A549 (cell line): ENCODE data around the gene RPL4. TPM values are rescaled to one million over a fixed set of nuclear protein-coding genes. Genes with fewer than 3 reads are reported as not detected.

Experiments used
- ATAC-seq, 2 experiments: fragments of 200-7000 bp in 1 of 2; fragments of >200 bp in 1 of 2; cut with Nextera tagmentation in 1 of 2; cut with Tn5 transposase in 1 of 2; 3 replicates each; pipeline versions ENCODE4 v1.8.0 to v1.9.1; 2018 to 2020; ENCODE audit warnings: mild to moderate bottlenecking in 1 of 2, moderate library complexity in 1 of 2
- CTCF ChIA-PET: fragments of 300-600 bp; sonication (Branson Sonifier 250); formaldehyde crosslinking; extraction: SDS; loops from one replicate; lab custom pipeline; 2021; ENCODE audit warnings: antibody characterized with exemption, inconsistent platforms; lab: Yijun Ruan, JAX
- POLR2A ChIA-PET: fragments of 350-600 bp; formaldehyde crosslinking; extraction: SDS; loops from one replicate; lab custom pipeline; 2021; ENCODE audit warnings: antibody characterized with exemption, inconsistent platforms; lab: Yijun Ruan, JAX
- DNase-seq, 2 experiments: peaks; one replicate each; pipeline versions ENCODE4 v3.0.0 to v3.0.0-alpha.2; 2011 to 2016; ENCODE audit warnings: low read depth in 1 of 2, low spot score in 1 of 2
- FAIRE-seq: peaks from 2 replicates; lab custom pipeline; 2011; peaks lifted over from hg19 to GRCh38; lab: Jason Lieb, UNC
- H3K27ac ChIP-seq, 2 experiments: fragments of >200 bp; sonication (Bioruptor Twin); formaldehyde crosslinking; 3 replicates each; pipeline ENCODE4 v1.5.1; 2016 to 2017
- H3K4me1 ChIP-seq: fragments of >200 bp; sonication (Bioruptor Twin); formaldehyde crosslinking; 3 replicates; pipeline ENCODE4 v1.6.1; 2016
- H3K4me2 ChIP-seq: fragments of >200 bp; sonication (Bioruptor Twin); formaldehyde crosslinking; 3 replicates; pipeline ENCODE4 v1.6.1; 2016
- H3K4me3 ChIP-seq: fragments of >200 bp; sonication (Bioruptor Twin); formaldehyde crosslinking; 3 replicates; pipeline ENCODE4 v1.5.1; 2016
- H3K9me3 ChIP-seq: fragments of >200 bp; sonication (Bioruptor Twin); formaldehyde crosslinking; 3 replicates; pipeline ENCODE4 v1.6.1; 2016
- CBX8 ChIP-seq: fragments of 200-600 bp; sonication (generic); IDR thresholded peaks from 2 replicates; pipeline ENCODE4 v1.6.1; 2016
- CHD2 ChIP-seq: fragments of 150-350 bp; IDR thresholded peaks from 2 replicates; pipeline ENCODE4 v1.6.1; 2014; ENCODE audit warnings: low read length; ENCODE audit not compliant: partially characterized antibody
- CHD4 ChIP-seq: fragments of 200-600 bp; sonication (generic); IDR thresholded peaks from 2 replicates; pipeline ENCODE4 v1.6.1; 2016; ENCODE audit warnings: antibody characterized with exemption, mild to moderate bottlenecking, borderline replicate concordance
- EHF ChIP-seq: fragments of 250-450 bp; sonication (Bioruptor Pico); IDR thresholded peaks from 2 replicates; pipeline ENCODE4 v1.5.0; 2020; ENCODE audit warnings: mild to moderate bottlenecking
- EP300 ChIP-seq, 2 experiments: fragments of >200 bp; sonication (Bioruptor Twin); formaldehyde crosslinking; IDR thresholded peaks; 2 replicates in 1 of 2; 3 replicates in 1 of 2; pipeline ENCODE4 v1.6.1; 2016 to 2017
- ESRRA ChIP-seq: fragments of 150-350 bp; IDR thresholded peaks from 2 replicates; pipeline ENCODE4 v1.6.1; 2014; ENCODE audit warnings: mild to moderate bottlenecking, low read length, borderline replicate concordance
- FOXS1 ChIP-seq: fragments of 250-450 bp; sonication (Bioruptor Pico); IDR thresholded peaks from 2 replicates; pipeline ENCODE4 v1.5.0; 2020; ENCODE audit warnings: mild to moderate bottlenecking, moderate library complexity
- HDAC2 ChIP-seq: fragments of 200-600 bp; sonication (generic); IDR thresholded peaks from 2 replicates; pipeline ENCODE4 v1.6.1; 2016
- HOXB13 ChIP-seq: fragments of 250-450 bp; sonication (Bioruptor Pico); IDR thresholded peaks from 2 replicates; pipeline ENCODE4 v1.5.0; 2020; ENCODE audit warnings: low read depth, mild to moderate bottlenecking, moderate library complexity
- JUN ChIP-seq, 2 experiments: fragments of >200 bp; sonication (Bioruptor Twin); formaldehyde crosslinking; IDR thresholded peaks; 2 replicates in 1 of 2; 3 replicates in 1 of 2; pipeline ENCODE4 v1.6.1; 2016 to 2017
- KDM1A ChIP-seq: fragments of 200-600 bp; sonication (generic); IDR thresholded peaks from 2 replicates; pipeline ENCODE4 v1.6.1; 2016; ENCODE audit warnings: low read depth, mild to moderate bottlenecking
- MAZ ChIP-seq: fragments of 150-350 bp; IDR thresholded peaks from 2 replicates; pipeline ENCODE4 v1.6.1; 2014; ENCODE audit warnings: antibody characterized with exemption, low read depth, low read length, borderline replicate concordance
- PHF8 ChIP-seq: fragments of 200-600 bp; sonication (generic); IDR thresholded peaks from 2 replicates; pipeline ENCODE4 v1.6.1; 2016; ENCODE audit warnings: low read depth, mild to moderate bottlenecking, antibody characterized with exemption, moderate library complexity, borderline replicate concordance
- POLR2A ChIP-seq: IDR thresholded peaks from 2 replicates; pipeline ENCODE4 v1.6.1; 2012; ENCODE audit warnings: mild to moderate bottlenecking, low read length
- POLR2AphosphoS2 ChIP-seq: conservative IDR thresholded peaks from 2 replicates; pipeline ENCODE4 v1.6.1; 2012; ENCODE audit warnings: low read length, improper control_type of control experiment, inconsistent platforms
- RCOR1 ChIP-seq: fragments of 150-350 bp; IDR thresholded peaks from 2 replicates; pipeline ENCODE4 v1.6.1; 2014; ENCODE audit warnings: antibody characterized with exemption, low read length, low read depth
- RNF2 ChIP-seq: fragments of 200-600 bp; sonication (generic); IDR thresholded peaks from 2 replicates; pipeline ENCODE4 v1.6.1; 2016; ENCODE audit warnings: low read depth, mild to moderate bottlenecking, antibody characterized with exemption, moderate library complexity, borderline replicate concordance
- SMC3 ChIP-seq: fragments of >200 bp; sonication (Bioruptor Twin); formaldehyde crosslinking; IDR thresholded peaks from 3 replicates; pipeline ENCODE4 v1.6.1; 2018; ENCODE audit warnings: inconsistent platforms
- SREBF2 ChIP-seq: fragments of 450-650 bp; IDR thresholded peaks from 2 replicates; pipeline ENCODE4 v1.6.1; 2014; ENCODE audit warnings: mild to moderate bottlenecking, moderate library complexity
- TFCP2L1 ChIP-seq: fragments of 250-450 bp; sonication (Bioruptor Pico); IDR thresholded peaks from 2 replicates; pipeline ENCODE4 v1.5.0; 2021; ENCODE audit warnings: mild to moderate bottlenecking
- TP53 ChIP-seq: fragments of 250-450 bp; sonication (Bioruptor Pico); IDR thresholded peaks from 2 replicates; pipeline ENCODE4 v1.5.0; 2021; ENCODE audit warnings: mild to moderate bottlenecking, moderate library complexity
- ZC3H11A ChIP-seq: fragments of 450-650 bp; IDR thresholded peaks from 2 replicates; pipeline ENCODE4 v1.6.1; 2014; ENCODE audit warnings: antibody characterized with exemption, mild to moderate bottlenecking
- ZFP36 ChIP-seq: fragments of 450-650 bp; IDR thresholded peaks from 2 replicates; pipeline ENCODE4 v1.6.1; 2014; ENCODE audit warnings: borderline replicate concordance; ENCODE audit not compliant: partially characterized antibody
- ZNF302 ChIP-seq: fragments of 250-450 bp; sonication (Bioruptor Pico); IDR thresholded peaks from 2 replicates; pipeline ENCODE4 v1.9.0; 2021; ENCODE audit warnings: inconsistent platforms, mild to moderate bottlenecking, moderate library complexity
- WGBS: methylation state at CpG from one replicate; pipeline ENCODE4 v1.1.6; 2017; ENCODE audit errors: missing lambda C conversion rate; 5-methylcytosine and 5-hydroxymethylcytosine counted together
- polyA plus RNA-seq, 4 experiments: library from polyadenylated mRNA; depleted of rRNA in 3 of 4; stranded (reverse); fragments of >200 nt; fragmentation: RNase III in 1 of 4; extraction: RNeasy Plus Mini Kit Qiagen cat#74134 plus additional on column Dnase treatment in 1 of 4; gene quantifications; 2 replicates in 3 of 4; 3 replicates in 1 of 4; pipeline ENCODE4 v1.2.3, GENCODE V29; 2011 to 2017
- TF ChIP-seq, protein P1 (sequence below): fragments of 450-650 bp; IDR thresholded peaks from 2 replicates; pipeline ENCODE4 v1.6.1; 2014; ENCODE audit warnings: antibody characterized with exemption
- TF ChIP-seq, protein P2 (sequence below): fragments of 150-350 bp; IDR thresholded peaks from 2 replicates; pipeline ENCODE4 v1.6.1; 2014; ENCODE audit warnings: low read depth, mild to moderate bottlenecking, low read length

The RPL4 gene
- polyA plus RNA-seq, 2 of the 4 experiments (the other 2 are of a cell fraction) = 4,330 to 6,042 TPM

GRCh38 chr15:66476535-66476934 lies 28.1 kb downstream of the RPL4 start (continued):
- TF ChIP-seq KDM1A (no peak), SMC3 (no peak), PHF8 (no peak), ZC3H11A (no peak), ZNF302 (CRISPR knock-in tag) (no peak)

DNA sequence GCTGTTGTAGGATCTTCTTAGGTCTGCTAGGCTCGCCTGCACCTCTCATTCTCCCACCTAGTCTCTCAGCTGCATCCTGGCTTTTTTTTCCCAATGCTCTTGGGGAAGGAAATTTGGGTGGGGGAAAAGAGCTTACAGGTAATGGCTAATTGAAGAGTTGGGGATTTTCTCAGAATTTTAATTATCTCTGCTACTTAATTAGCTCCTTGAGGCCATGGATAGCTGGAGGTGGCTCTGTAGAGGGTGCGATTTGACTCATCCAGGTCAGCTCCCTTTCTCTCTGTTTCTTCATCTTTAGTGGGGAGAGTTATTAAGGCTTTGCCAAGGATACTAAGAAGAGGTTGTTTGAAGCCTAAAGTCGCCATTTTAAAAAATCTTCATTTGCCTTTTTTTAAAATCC lies 29.7 kb downstream of the RPL4 start:
- ATAC-seq (no peak), DNase-seq (no peak), FAIRE-seq (no peak)
- no peaks in the 10 kb centered on the region for H3K9me3 ChIP-seq
- no peak overlapping the region for H3K4me2 ChIP-seq
- no peak for TF ChIP-seq CBX8
- no peak for TF ChIP-seq KDM1A
- TF ChIP-seq PHF8 = no peak
- no peak for TF ChIP-seq TP53
- TF ChIP-seq SREBF2 = no peak
- TF ChIP-seq EP300 (IDR thresholded peaks at IDR 0.05) = no peak
- TF ChIP-seq TFCP2L1 (CRISPR knock-in tag) = no peak
- no peak for TF ChIP-seq CHD2
- TF ChIP-seq JUN (IDR thresholded peaks at IDR 0.05) = no peak
- TF ChIP-seq, protein P1, sequence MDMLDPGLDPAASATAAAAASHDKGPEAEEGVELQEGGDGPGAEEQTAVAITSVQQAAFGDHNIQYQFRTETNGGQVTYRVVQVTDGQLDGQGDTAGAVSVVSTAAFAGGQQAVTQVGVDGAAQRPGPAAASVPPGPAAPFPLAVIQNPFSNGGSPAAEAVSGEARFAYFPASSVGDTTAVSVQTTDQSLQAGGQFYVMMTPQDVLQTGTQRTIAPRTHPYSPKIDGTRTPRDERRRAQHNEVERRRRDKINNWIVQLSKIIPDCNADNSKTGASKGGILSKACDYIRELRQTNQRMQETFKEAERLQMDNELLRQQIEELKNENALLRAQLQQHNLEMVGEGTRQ = no peak
- TF ChIP-seq EHF (CRISPR knock-in tag) = no peak
- no peak for TF ChIP-seq HOXB13 (CRISPR knock-in tag)
- no peak for TF ChIP-seq POLR2AphosphoS2
- TF ChIP-seq FOXS1 (CRISPR knock-in tag) = no peak
- TF ChIP-seq HDAC2 = no peak
- no peak for TF ChIP-seq MAZ
- no peak for TF ChIP-seq ESRRA
- TF ChIP-seq CHD4 = no peak
- TF ChIP-seq, protein P2, sequence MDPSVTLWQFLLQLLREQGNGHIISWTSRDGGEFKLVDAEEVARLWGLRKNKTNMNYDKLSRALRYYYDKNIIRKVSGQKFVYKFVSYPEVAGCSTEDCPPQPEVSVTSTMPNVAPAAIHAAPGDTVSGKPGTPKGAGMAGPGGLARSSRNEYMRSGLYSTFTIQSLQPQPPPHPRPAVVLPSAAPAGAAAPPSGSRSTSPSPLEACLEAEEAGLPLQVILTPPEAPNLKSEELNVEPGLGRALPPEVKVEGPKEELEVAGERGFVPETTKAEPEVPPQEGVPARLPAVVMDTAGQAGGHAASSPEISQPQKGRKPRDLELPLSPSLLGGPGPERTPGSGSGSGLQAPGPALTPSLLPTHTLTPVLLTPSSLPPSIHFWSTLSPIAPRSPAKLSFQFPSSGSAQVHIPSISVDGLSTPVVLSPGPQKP = no peak
- H3K4me1 ChIP-seq = peaks cover 14% of the 10 kb centered on the region
- H3K4me3 ChIP-seq = no peak overlapping the region
- ChIA-PET POLR2A (no interaction called here), CTCF (interaction anchor here (0.6 to 3.2 kb wide), 7 partner anchors 9 to 88 kb away, joined by 3 to 16 read pairs (median 5); partner anchors contain the start of genes MAP2K1 and SNAPC5)
- WGBS = 94% methylated on average over 3 of the region's 3 CpGs
- H3K27ac ChIP-seq = no peak overlapping the region

DNA sequence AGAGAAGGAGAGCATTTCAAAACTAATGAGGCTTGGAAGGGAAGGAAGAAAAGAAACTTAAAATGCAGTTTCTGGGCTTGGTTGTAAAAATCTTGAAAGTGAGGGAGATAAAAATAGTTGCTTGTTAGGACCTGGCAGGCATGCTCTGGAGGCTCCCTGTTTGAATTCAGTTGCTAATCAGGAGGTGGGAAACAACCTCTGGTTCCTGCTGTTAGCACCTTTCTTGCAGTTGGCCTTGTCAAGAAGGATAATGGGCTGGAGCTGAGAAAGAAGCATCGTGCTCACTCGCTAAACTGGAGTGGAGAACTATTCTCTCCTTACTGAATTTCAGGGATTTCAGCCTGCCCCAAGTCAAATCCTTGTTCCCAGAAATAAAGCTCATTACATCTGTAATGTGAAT lies 30.5 kb downstream of the RPL4 start:
- H3K4me1 ChIP-seq = peaks cover 14% of the 10 kb centered on the region
- TF ChIP-seq PHF8 = no peak
- TF ChIP-seq CHD2 = no peak
- no peak for TF ChIP-seq RCOR1
- no peak for TF ChIP-seq ZFP36
- no peak for TF ChIP-seq POLR2A
- TF ChIP-seq RNF2 = no peak
- no peak for TF ChIP-seq TP53
- FAIRE-seq = no peak
- H3K4me3 ChIP-seq = no peak overlapping the region
- no peaks in the 10 kb centered on the region for H3K9me3 ChIP-seq
- no peak overlapping the region for H3K4me2 ChIP-seq
- ChIA-PET POLR2A (no interaction called here), CTCF (interaction anchor here (0.5 to 3.2 kb wide), 6 partner anchors 16 to 87 kb away, joined by 3 to 16 read pairs (median 6); partner anchors contain the start of genes MAP2K1 and SNAPC5)
- H3K27ac ChIP-seq = no peak overlapping the region
- 98% methylated on average over 2 of the region's 2 CpGs for WGBS
- no peak for DNase-seq
- no peak for ATAC-seq
